OCI-LY7 (cell line): ENCODE measurements around the gene PSAP. TPM values are rescaled to one million over a fixed set of nuclear protein-coding genes. Genes with fewer than 3 reads are reported as not detected.
A peak's percentile ranks its signal among the peaks of the same experiment; 100 is the strongest.

Experiments
- BruUV-seq: library from RNA; stranded (reverse); fragments of 400-500 nt; replicated peaks from 2 replicates; lab custom pipeline; 2021; lab: Mats Ljungman, UMichigan
- CTCF ChIA-PET: fragments of 300-600 bp; sonication (Branson Sonifier 250); formaldehyde crosslinking; loops from one replicate; lab custom pipeline; 2022; ENCODE audit warnings: antibody characterized with exemption; ENCODE audit not compliant: unreplicated experiment; lab: Charles Lee
- POLR2A ChIA-PET: fragments of 300-600 bp; sonication (Branson Sonifier 250); formaldehyde crosslinking; loops from one replicate; lab custom pipeline; 2022; ENCODE audit warnings: antibody characterized with exemption; lab: Charles Lee
- DNase-seq: peaks from one replicate; pipeline ENCODE4 v3.0.0-alpha.2; 2015; ENCODE audit warnings: low spot score
- H2AFZ ChIP-seq: fragments of 200-600 bp; sonication (generic), shearing (Covaris generic); 2 replicates; pipeline ENCODE4 v1.6.1; 2014; ENCODE audit warnings: mild to moderate bottlenecking, antibody characterized with exemption, low read length, moderate library complexity
- H3K27ac ChIP-seq: fragments of 200-600 bp; sonication (generic); 2 replicates; pipeline ENCODE4 v1.5.1; 2014; ENCODE audit warnings: mixed run types, low read depth, mild to moderate bottlenecking, moderate library complexity, low read length, inconsistent platforms; ENCODE audit not compliant: poor library complexity, severe bottlenecking
- H3K36me3 ChIP-seq: fragments of 200-600 bp; sonication (generic); 2 replicates; pipeline ENCODE4 v1.6.1; 2014; ENCODE audit warnings: mild to moderate bottlenecking, antibody characterized with exemption, low read length, moderate library complexity, mixed read lengths; ENCODE audit not compliant: insufficient read depth
- H3K4me1 ChIP-seq: fragments of 200-600 bp; sonication (generic); 2 replicates; pipeline ENCODE4 v1.5.1; 2014; ENCODE audit warnings: mild to moderate bottlenecking, low read length; ENCODE audit not compliant: insufficient read depth, poor library complexity, severe bottlenecking
- H3K4me2 ChIP-seq: fragments of 200-600 bp; sonication (generic); 2 replicates; pipeline ENCODE4 v1.6.1; 2014; ENCODE audit warnings: mild to moderate bottlenecking, low read length
- H3K4me3 ChIP-seq: fragments of 200-600 bp; sonication (generic); 2 replicates; pipeline ENCODE4 v1.5.1; 2014; ENCODE audit warnings: mild to moderate bottlenecking, low read depth, low read length; ENCODE audit not compliant: poor library complexity, severe bottlenecking
- H3K79me2 ChIP-seq: fragments of 200-600 bp; sonication (generic); 2 replicates; pipeline ENCODE4 v1.6.1; 2016; ENCODE audit warnings: low read depth, mild to moderate bottlenecking, low read length, moderate library complexity, mixed read lengths; ENCODE audit not compliant: insufficient read depth
- H3K9me2 ChIP-seq: fragments of 200-600 bp; sonication (generic); 2 replicates; pipeline ENCODE4 v1.6.1; 2016; ENCODE audit warnings: mild to moderate bottlenecking, low read length, mixed read lengths; ENCODE audit not compliant: insufficient read depth
- H3K9me3 ChIP-seq: fragments of 200-600 bp; sonication (generic); 2 replicates; pipeline ENCODE4 v1.6.1; 2014; ENCODE audit warnings: mild to moderate bottlenecking, mixed run types, low read length, mixed read lengths
- H4K20me1 ChIP-seq: fragments of 200-600 bp; sonication (generic); 2 replicates; pipeline ENCODE4 v1.6.1; 2014; ENCODE audit warnings: mild to moderate bottlenecking, antibody characterized with exemption, low read length, moderate library complexity, mixed read lengths; ENCODE audit not compliant: insufficient read depth
- CTCF ChIP-seq: fragments of 200-600 bp; sonication (generic); conservative IDR thresholded peaks from 2 replicates; pipeline ENCODE4 v1.5.1; 2014; ENCODE audit warnings: mild to moderate bottlenecking, antibody characterized with exemption, low read length, moderate library complexity, mixed read lengths
- EZH2phosphoT487 ChIP-seq: fragments of 200-600 bp; sonication (generic); IDR thresholded peaks from 2 replicates; pipeline ENCODE4 v1.6.1; 2018; ENCODE audit warnings: low read depth, borderline replicate concordance, mild to moderate bottlenecking, mixed run types, antibody characterized with exemption, low read length, moderate library complexity, mixed read lengths
- intact Hi-C: fragments of 100-400 bp; cut with micrococcal nuclease; formaldehyde crosslinking; loops from one replicate; pipeline ENCODE4 v1.10.0; 2022; ENCODE audit not compliant: unreplicated experiment
- total RNA-seq, 2 experiments: library from RNA; depleted of rRNA in 1 of 2; stranded (reverse); fragments of >200 nt in 1 of 2; shearing (Covaris generic) in 1 of 2; gene quantifications; 2 replicates each; pipeline ENCODE4 v1.2.3, GENCODE V29; 2014 to 2022

The PSAP gene
- total RNA-seq, 2 experiments from 2014 or later = 163 to 200 TPM

GRCh38 chr10:71850021-71850742 is 869 bp downstream of the PSAP start:
- BruUV-seq = TSS peak; percentile 74
- peaks cover 58% of the 10 kb centered on the region for H3K79me2 ChIP-seq
- no peak for DNase-seq
- H3K4me2 ChIP-seq = peak overlapping the region; percentile 78
- peaks cover 7% of the 10 kb centered on the region for H3K36me3 ChIP-seq
- TF ChIP-seq EZH2phosphoT487 (no peak), CTCF (no peak)
- CTCF ChIA-PET = interaction anchor here (2.0 kb wide), 1 partner anchor 10 kb away, joined by 10 read pairs; no protein-coding TSS in a partner anchor
- intact Hi-C loops = loop anchor here (10.0 kb wide), 1 partner anchor 465 kb away; no protein-coding TSS in a partner anchor
- peak overlapping the region; percentile 82 for H3K4me3 ChIP-seq
- no peaks in the 10 kb centered on the region for H3K9me2 ChIP-seq
- POLR2A ChIA-PET = interaction anchor here (0.7 to 5.6 kb wide), 5 partner anchors 10 to 28 kb away, joined by 3 to 42 read pairs (median 5); no protein-coding TSS in a partner anchor
- H4K20me1 ChIP-seq = peaks cover 9% of the 10 kb centered on the region; the same call in 1 of the 2 replicates
- peaks cover 55% of the 10 kb centered on the region for H3K4me1 ChIP-seq
- H3K9me3 ChIP-seq = no peaks in the 10 kb centered on the region
- H2AFZ ChIP-seq = no peak overlapping the region
- H3K27ac ChIP-seq = peak overlapping the region; percentile 30

GRCh38 chr10:71849461-71849908 is 1.6 kb downstream of the PSAP start:
- Histone ChIP-seq H4K20me1 (peaks cover 9% of the 10 kb centered on the region; the same call in 1 of the 2 replicates), H3K9me2 (no peaks in the 10 kb centered on the region), H3K4me3 (peak overlapping the region; percentile 82), H3K9me3 (no peaks in the 10 kb centered on the region), H3K36me3 (peaks cover 7% of the 10 kb centered on the region), H3K79me2 (peaks cover 65% of the 10 kb centered on the region), H3K4me2 (peak overlapping the region; percentile 78), H2AFZ (no peak overlapping the region), H3K4me1 (peaks cover 55% of the 10 kb centered on the region), H3K27ac (no peak overlapping the region)
- POLR2A ChIA-PET = interaction anchor here (0.7 to 5.6 kb wide), 6 partner anchors 9 to 29 kb away, joined by 3 to 42 read pairs (median 5); no protein-coding TSS in a partner anchor
- no TSS peak for BruUV-seq
- intact Hi-C loops = no loop called here
- TF ChIP-seq EZH2phosphoT487 = no peak
- no peak for TF ChIP-seq CTCF
- CTCF ChIA-PET = no interaction called here
- no peak for DNase-seq
